A549 (cell line): ENCODE measurements around the gene ACOXL. TPM values are rescaled to one million over a fixed set of nuclear protein-coding genes. Genes with fewer than 3 reads are reported as not detected.

Source experiments
- ATAC-seq, 2 experiments: fragments of 200-7000 bp in 1 of 2; fragments of >200 bp in 1 of 2; cut with Nextera tagmentation in 1 of 2; cut with Tn5 transposase in 1 of 2; 3 replicates each; pipeline versions ENCODE4 v1.8.0 to v1.9.1; 2018 to 2020; ENCODE audit warnings: mild to moderate bottlenecking in 1 of 2, moderate library complexity in 1 of 2
- CTCF ChIA-PET: fragments of 300-600 bp; sonication (Branson Sonifier 250); formaldehyde crosslinking; extraction: SDS; loops from one replicate; lab custom pipeline; 2021; ENCODE audit warnings: antibody characterized with exemption, inconsistent platforms; lab: Yijun Ruan, JAX
- POLR2A ChIA-PET: fragments of 350-600 bp; formaldehyde crosslinking; extraction: SDS; loops from one replicate; lab custom pipeline; 2021; ENCODE audit warnings: antibody characterized with exemption, inconsistent platforms; lab: Yijun Ruan, JAX
- DNase-seq, 2 experiments: peaks; one replicate each; pipeline versions ENCODE4 v3.0.0 to v3.0.0-alpha.2; 2011 to 2016; ENCODE audit warnings: low read depth in 1 of 2, low spot score in 1 of 2
- FAIRE-seq: peaks from 2 replicates; lab custom pipeline; 2011; peaks lifted over from hg19 to GRCh38; lab: Jason Lieb, UNC
- H3K27ac ChIP-seq, 2 experiments: fragments of >200 bp; sonication (Bioruptor Twin); formaldehyde crosslinking; 3 replicates each; pipeline ENCODE4 v1.5.1; 2016 to 2017
- H3K4me1 ChIP-seq: fragments of >200 bp; sonication (Bioruptor Twin); formaldehyde crosslinking; 3 replicates; pipeline ENCODE4 v1.6.1; 2016
- H3K4me2 ChIP-seq: fragments of >200 bp; sonication (Bioruptor Twin); formaldehyde crosslinking; 3 replicates; pipeline ENCODE4 v1.6.1; 2016
- H3K4me3 ChIP-seq: fragments of >200 bp; sonication (Bioruptor Twin); formaldehyde crosslinking; 3 replicates; pipeline ENCODE4 v1.5.1; 2016
- H3K9me3 ChIP-seq: fragments of >200 bp; sonication (Bioruptor Twin); formaldehyde crosslinking; 3 replicates; pipeline ENCODE4 v1.6.1; 2016
- CBX8 ChIP-seq: fragments of 200-600 bp; sonication (generic); IDR thresholded peaks from 2 replicates; pipeline ENCODE4 v1.6.1; 2016
- CHD4 ChIP-seq: fragments of 200-600 bp; sonication (generic); IDR thresholded peaks from 2 replicates; pipeline ENCODE4 v1.6.1; 2016; ENCODE audit warnings: antibody characterized with exemption, mild to moderate bottlenecking, borderline replicate concordance
- CTCF ChIP-seq: fragments of >200 bp; sonication (Bioruptor Twin); formaldehyde crosslinking; IDR thresholded peaks from 3 replicates; pipeline ENCODE4 v1.5.1; 2016
- EHF ChIP-seq: fragments of 250-450 bp; sonication (Bioruptor Pico); IDR thresholded peaks from 2 replicates; pipeline ENCODE4 v1.5.0; 2020; ENCODE audit warnings: mild to moderate bottlenecking
- ELK1 ChIP-seq: fragments of 150-350 bp; IDR thresholded peaks from 2 replicates; pipeline ENCODE4 v1.6.1; 2014; ENCODE audit warnings: low read depth, mild to moderate bottlenecking, low read length
- FOSL2 ChIP-seq, 2 experiments: fragments of 450-650 bp in 1 of 2; fragments of >200 bp in 1 of 2; sonication (Bioruptor Twin) in 1 of 2; formaldehyde crosslinking; IDR thresholded peaks; 2 replicates each; pipeline versions ENCODE4 v1.5.0 to v1.6.1; 2016 to 2020; ENCODE audit warnings: mild to moderate bottlenecking in 1 of 2, moderate library complexity in 1 of 2
- HOXB13 ChIP-seq: fragments of 250-450 bp; sonication (Bioruptor Pico); IDR thresholded peaks from 2 replicates; pipeline ENCODE4 v1.5.0; 2020; ENCODE audit warnings: low read depth, mild to moderate bottlenecking, moderate library complexity
- JUNB ChIP-seq: fragments of >200 bp; sonication (Bioruptor Twin); formaldehyde crosslinking; IDR thresholded peaks from 2 replicates; pipeline ENCODE4 v1.6.1; 2016
- MAX ChIP-seq: IDR thresholded peaks from 2 replicates; pipeline ENCODE4 v1.6.1; 2012
- MYC ChIP-seq: IDR thresholded peaks from 2 replicates; pipeline ENCODE4 v1.6.1; 2012; ENCODE audit warnings: mild to moderate bottlenecking, inconsistent platforms, low read length, improper control_type of control experiment, borderline replicate concordance
- PBX3 ChIP-seq: IDR thresholded peaks from 2 replicates; pipeline ENCODE4 v1.6.1; 2012
- PHF8 ChIP-seq: fragments of 200-600 bp; sonication (generic); IDR thresholded peaks from 2 replicates; pipeline ENCODE4 v1.6.1; 2016; ENCODE audit warnings: low read depth, mild to moderate bottlenecking, antibody characterized with exemption, moderate library complexity, borderline replicate concordance
- RAD21 ChIP-seq, 2 experiments: fragments of >200 bp in 1 of 2; sonication (Bioruptor Twin) in 1 of 2; formaldehyde crosslinking in 1 of 2; IDR thresholded peaks in 1 of 2; conservative IDR thresholded peaks in 1 of 2; 2 replicates in 1 of 2; 3 replicates in 1 of 2; pipeline ENCODE4 v1.6.1; 2012 to 2018; ENCODE audit warnings: inconsistent platforms in 1 of 2
- REST ChIP-seq: fragments of 200-600 bp; sonication (generic); IDR thresholded peaks from 2 replicates; pipeline ENCODE4 v1.6.1; 2016; ENCODE audit warnings: antibody characterized with exemption, mild to moderate bottlenecking, moderate library complexity
- RFX5 ChIP-seq: fragments of 450-650 bp; IDR thresholded peaks from 2 replicates; pipeline ENCODE4 v1.7.1; 2014; ENCODE audit warnings: antibody characterized with exemption, mild to moderate bottlenecking, moderate library complexity
- SMC3 ChIP-seq: fragments of >200 bp; sonication (Bioruptor Twin); formaldehyde crosslinking; IDR thresholded peaks from 3 replicates; pipeline ENCODE4 v1.6.1; 2018; ENCODE audit warnings: inconsistent platforms
- SREBF2 ChIP-seq: fragments of 450-650 bp; IDR thresholded peaks from 2 replicates; pipeline ENCODE4 v1.6.1; 2014; ENCODE audit warnings: mild to moderate bottlenecking, moderate library complexity
- USF2 ChIP-seq: fragments of 450-650 bp; IDR thresholded peaks from 2 replicates; pipeline ENCODE4 v1.6.1; 2014; ENCODE audit warnings: antibody characterized with exemption
- ZFP36 ChIP-seq: fragments of 450-650 bp; IDR thresholded peaks from 2 replicates; pipeline ENCODE4 v1.6.1; 2014; ENCODE audit warnings: borderline replicate concordance; ENCODE audit not compliant: partially characterized antibody
- WGBS: methylation state at CpG from one replicate; pipeline ENCODE4 v1.1.6; 2017; ENCODE audit errors: missing lambda C conversion rate; 5-methylcytosine and 5-hydroxymethylcytosine counted together
- polyA plus RNA-seq, 4 experiments: library from polyadenylated mRNA; depleted of rRNA in 3 of 4; stranded (reverse); fragments of >200 nt; fragmentation: RNase III in 1 of 4; extraction: RNeasy Plus Mini Kit Qiagen cat#74134 plus additional on column Dnase treatment in 1 of 4; gene quantifications; 2 replicates in 3 of 4; 3 replicates in 1 of 4; pipeline ENCODE4 v1.2.3, GENCODE V29; 2011 to 2017

ACOXL gene
- polyA plus RNA-seq, 2 of the 4 experiments (the other 2 are of a cell fraction), result not detected

- no peak overlapping the region for H3K27ac ChIP-seq
- TF ChIP-seq MAX, result no peak
- no peak for TF ChIP-seq HOXB13
- no peak for TF ChIP-seq CBX8
- TF ChIP-seq ZFP36, result no peak
- TF ChIP-seq CHD4, result no peak
- no peak for TF ChIP-seq CTCF
- no peak for TF ChIP-seq SMC3
- H3K9me3 ChIP-seq, result no peaks in the 10 kb centered on the region
- CTCF ChIA-PET, result no interaction called here
- H3K4me2 ChIP-seq, result no peak overlapping the region
- WGBS, result 27% methylated on average over 2 of the region's 2 CpGs
- H3K4me3 ChIP-seq, result no peak overlapping the region
- DNase-seq (no peak), ATAC-seq (no peak), FAIRE-seq (no peak)
- H3K4me1 ChIP-seq, result no peaks in the 10 kb centered on the region
- POLR2A ChIA-PET, result no interaction called here
Measured at GRCh38 chr2:110969696-110970095, 237.3 kb downstream of the ACOXL start.

GRCh38 chr2:110970201-110970600 is 237.8 kb downstream of the ACOXL start:
- TF ChIP-seq USF2, result no peak
- no peak for TF ChIP-seq REST
- TF ChIP-seq RFX5, result no peak
- TF ChIP-seq HOXB13, result no peak
- TF ChIP-seq MYC, result no peak
- TF ChIP-seq ELK1, result no peak
- no peak for TF ChIP-seq JUNB
- no peak for TF ChIP-seq PBX3
- TF ChIP-seq RAD21 (conservative IDR thresholded peaks at IDR 0.05 in 1 of 2, IDR thresholded peaks at IDR 0.05 in 1 of 2), result no peak
- TF ChIP-seq FOSL2 (IDR thresholded peaks at IDR 0.05), result no peak
- TF ChIP-seq FOSL2 (CRISPR knock-in tag; IDR thresholded peaks at IDR 0.05), result no peak
- TF ChIP-seq PHF8, result no peak
- TF ChIP-seq EHF (CRISPR knock-in tag), result no peak
- no peak for TF ChIP-seq CTCF
- TF ChIP-seq SREBF2, result no peak
- ATAC-seq (no peak), FAIRE-seq (no peak), DNase-seq (no peak)
- ChIA-PET POLR2A (no interaction called here), CTCF (no interaction called here)
- Histone ChIP-seq H3K4me1 (no peaks in the 10 kb centered on the region), H3K9me3 (no peaks in the 10 kb centered on the region), H3K4me3 (no peak overlapping the region), H3K27ac (no peak overlapping the region), H3K4me2 (no peak overlapping the region)
- WGBS, result 8% methylated on average over 2 of the region's 2 CpGs
